Peyer's patch (tissue), 4 donors: Measurements from ENCODE around the gene LTBR. TPM values are rescaled to one million over a fixed set of nuclear protein-coding genes. Genes with fewer than 3 reads are reported as not detected.

ENCODE experiments used
- DNase-seq, 3 donors: peaks; one replicate each; pipeline ENCODE4 v3.0.0-alpha.2; 2017 to 2019
- H3K27ac ChIP-seq, 4 donors: fragments of 200-600 bp; sonication (generic); one replicate each; pipeline ENCODE4 v1.5.1; 2016 to 2019
- H3K27me3 ChIP-seq, 2 donors: fragments of 200-600 bp; sonication (generic); one replicate each; pipeline ENCODE4 v1.5.1; 2019
- H3K36me3 ChIP-seq, 3 donors: fragments of 200-600 bp; sonication (generic); one replicate each; pipeline ENCODE4 v1.5.1; 2016 to 2019
- H3K4me1 ChIP-seq, 4 donors: fragments of 200-600 bp; sonication (generic); one replicate each; pipeline ENCODE4 v1.5.1; 2016 to 2019
- H3K4me3 ChIP-seq, 4 donors: fragments of 200-600 bp; sonication (generic); 1 replicate in 3 of 4; 2 replicates in 1 of 4; pipeline ENCODE4 v1.5.1; 2016 to 2019; ENCODE audit warnings: mild to moderate bottlenecking in 1 of 4
- H3K9me3 ChIP-seq, 4 donors: fragments of 200-600 bp; sonication (generic); one replicate each; pipeline ENCODE4 v1.5.1; 2016 to 2019; ENCODE audit warnings: mild to moderate bottlenecking in 1 of 4
- POLR2A ChIP-seq, 2 donors: fragments of 450-650 bp; IDR thresholded peaks; one replicate each; pipeline ENCODE4 v1.5.1; 2017; ENCODE audit warnings: antibody characterized with exemption in 2 of 2, mild to moderate bottlenecking in 2 of 2, moderate library complexity in 2 of 2
- total RNA-seq, 4 donors: library from RNA; depleted of rRNA; stranded (reverse); fragments of >200 nt; gene quantifications; one replicate each; pipeline ENCODE4 v1.1.0, GENCODE V29; 2016
- TF ChIP-seq, protein P1 (sequence below), 6 experiments: fragments of 450-650 bp in 4 of 6; fragments of 200-600 bp in 2 of 6; sonication (generic) in 1 of 6; IDR thresholded peaks; one replicate each; pipeline ENCODE4 v1.5.1; 2017 to 2019; ENCODE audit warnings: antibody characterized with exemption in 6 of 6, mild to moderate bottlenecking in 3 of 6, moderate library complexity in 1 of 6

The LTBR gene
- 100 to 1,000 TPM; 113 to 313 (median 294) TPM for total RNA-seq

DNA sequence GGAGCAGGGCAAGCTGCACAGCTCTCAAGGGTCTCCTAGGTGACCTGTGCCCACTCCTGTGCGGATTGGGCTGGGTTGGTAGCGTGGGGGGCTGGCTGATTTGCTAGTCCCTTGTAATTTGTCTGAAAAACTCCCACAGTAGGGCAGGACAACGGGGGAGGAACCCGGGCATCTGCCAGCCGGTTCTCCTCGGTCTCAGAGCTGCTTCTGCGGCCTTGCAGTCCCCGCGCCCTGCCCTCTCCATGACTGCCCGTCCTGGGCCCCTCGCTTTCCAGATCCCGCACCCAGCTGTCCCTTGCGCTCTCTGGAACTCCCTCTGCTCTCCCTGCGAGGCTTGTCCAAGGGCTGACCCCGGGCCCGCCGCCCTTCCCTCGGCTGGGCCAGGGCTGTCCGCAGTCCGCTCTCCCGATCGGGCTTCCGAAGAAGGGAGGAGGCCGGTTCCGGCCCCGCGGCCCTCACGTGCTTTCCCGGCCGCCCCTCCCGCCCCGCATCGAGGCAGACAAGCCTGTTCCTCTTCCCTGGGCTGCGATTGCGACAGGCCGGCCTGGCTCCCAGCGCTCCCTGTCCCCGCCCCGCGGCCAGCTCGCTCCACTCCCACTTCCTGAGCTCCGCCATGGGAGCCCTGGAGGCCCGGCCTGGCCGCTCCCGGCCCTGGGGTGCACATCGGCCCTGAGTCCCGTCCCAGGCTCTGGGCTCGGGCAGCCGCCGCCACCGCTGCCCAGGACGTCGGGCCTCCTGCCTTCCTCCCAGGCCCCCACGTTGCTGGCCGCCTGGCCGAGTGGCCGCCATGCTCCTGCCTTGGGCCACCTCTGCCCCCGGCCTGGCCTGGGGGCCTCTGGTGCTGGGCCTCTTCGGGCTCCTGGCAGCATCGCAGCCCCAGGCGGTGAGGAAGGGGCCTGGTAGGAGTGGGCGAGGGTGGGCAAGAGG, at the start of gene LTBR:
TSS of gene LTBR (plus strand) at position 591 of the 927 bp plus-strand sequence. CDS start at position 788, 197 bp downstream.
- TF ChIP-seq POLR2A (IDR thresholded peaks at IDR 0.05), result peak; percentile 82 to 95
- TF ChIP-seq, protein P1, sequence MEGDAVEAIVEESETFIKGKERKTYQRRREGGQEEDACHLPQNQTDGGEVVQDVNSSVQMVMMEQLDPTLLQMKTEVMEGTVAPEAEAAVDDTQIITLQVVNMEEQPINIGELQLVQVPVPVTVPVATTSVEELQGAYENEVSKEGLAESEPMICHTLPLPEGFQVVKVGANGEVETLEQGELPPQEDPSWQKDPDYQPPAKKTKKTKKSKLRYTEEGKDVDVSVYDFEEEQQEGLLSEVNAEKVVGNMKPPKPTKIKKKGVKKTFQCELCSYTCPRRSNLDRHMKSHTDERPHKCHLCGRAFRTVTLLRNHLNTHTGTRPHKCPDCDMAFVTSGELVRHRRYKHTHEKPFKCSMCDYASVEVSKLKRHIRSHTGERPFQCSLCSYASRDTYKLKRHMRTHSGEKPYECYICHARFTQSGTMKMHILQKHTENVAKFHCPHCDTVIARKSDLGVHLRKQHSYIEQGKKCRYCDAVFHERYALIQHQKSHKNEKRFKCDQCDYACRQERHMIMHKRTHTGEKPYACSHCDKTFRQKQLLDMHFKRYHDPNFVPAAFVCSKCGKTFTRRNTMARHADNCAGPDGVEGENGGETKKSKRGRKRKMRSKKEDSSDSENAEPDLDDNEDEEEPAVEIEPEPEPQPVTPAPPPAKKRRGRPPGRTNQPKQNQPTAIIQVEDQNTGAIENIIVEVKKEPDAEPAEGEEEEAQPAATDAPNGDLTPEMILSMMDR (IDR thresholded peaks at IDR 0.05), result peak in 2 of 6 experiments; percentile 5 to 38
- peaks cover 0 to 27% (median 0%) of the 10 kb centered on the region in 3 donors for H3K36me3 ChIP-seq
- peak; percentile 55 to 97 (median 95) for DNase-seq
- peak within 1 kb of the TSS; percentile 77 to 93 (median 90) for H3K27ac ChIP-seq
- H3K9me3 ChIP-seq, result no peaks in the 10 kb centered on the region
- H3K4me1 ChIP-seq, result peaks cover 3 to 45% (median 9%) of the 10 kb centered on the region in 4 donors
- H3K4me3 ChIP-seq, result peak within 1 kb of the TSS; percentile 38 to 85 (median 76)
- H3K27me3 ChIP-seq, result no peaks in the 10 kb centered on the region

DNA sequence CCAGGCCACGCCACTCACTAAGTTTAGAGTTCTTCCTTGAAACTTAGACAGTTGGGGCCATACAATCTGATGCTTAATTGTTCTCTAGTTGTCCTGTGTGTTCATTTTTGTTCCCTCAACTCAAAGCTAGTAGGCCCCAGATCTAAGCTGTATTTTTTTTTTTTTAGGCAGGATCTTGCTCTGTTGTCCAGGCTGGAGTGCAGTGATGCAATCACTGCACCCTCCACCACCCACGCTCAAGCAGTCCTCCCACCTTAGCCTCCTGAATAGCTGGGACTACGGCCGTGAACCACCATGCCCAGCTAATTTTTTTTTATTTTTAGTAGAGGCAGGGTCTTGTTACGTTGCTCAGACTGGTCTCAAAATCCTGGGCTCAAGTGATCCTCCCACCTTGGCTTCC, 49.6 kb upstream of the LTBR start:
- Histone ChIP-seq H3K27me3 (no peaks in the 10 kb centered on the region), H3K4me3 (peak overlapping the region in 2 of 4 donors; percentile 85 to 97), H3K27ac (peak overlapping the region; percentile 84 to 100 (median 97)), H3K9me3 (no peaks in the 10 kb centered on the region), H3K4me1 (peaks cover 0 to 66% (median 35%) of the 10 kb centered on the region in 4 donors), H3K36me3 (peaks cover 0 to 55% (median 0%) of the 10 kb centered on the region in 3 donors)
- TF ChIP-seq POLR2A (IDR thresholded peaks at IDR 0.05), result no peak
- TF ChIP-seq, protein P1 (IDR thresholded peaks at IDR 0.05), result no peak
- no peak for DNase-seq

GRCh38 chr12:6334940-6335450, 49.0 kb upstream of the LTBR start:
- H3K4me1 ChIP-seq, result peaks cover 0 to 68% (median 32%) of the 10 kb centered on the region in 4 donors
- DNase-seq, result peak in 1 of 3 donors; percentile 74
- peak overlapping the region in 3 of 4 donors; percentile 29 to 97 (median 85) for H3K4me3 ChIP-seq
- H3K9me3 ChIP-seq, result no peaks in the 10 kb centered on the region
- H3K36me3 ChIP-seq, result peaks cover 0 to 48% (median 0%) of the 10 kb centered on the region in 3 donors
- TF ChIP-seq, protein P1 (IDR thresholded peaks at IDR 0.05), result no peak
- no peak for TF ChIP-seq POLR2A (IDR thresholded peaks at IDR 0.05)
- H3K27me3 ChIP-seq, result no peaks in the 10 kb centered on the region
- H3K27ac ChIP-seq, result peak overlapping the region; percentile 84 to 100 (median 97)

GRCh38 chr12:6335451-6336078, 48.4 kb upstream of the LTBR start:
- TF ChIP-seq, protein P1 (IDR thresholded peaks at IDR 0.05), result peak; percentile 34 to 74 (median 53)
- TF ChIP-seq POLR2A (IDR thresholded peaks at IDR 0.05), result peak in 1 of 2 donors; percentile 59
- Histone ChIP-seq H3K36me3 (peaks cover 0 to 43% (median 0%) of the 10 kb centered on the region in 3 donors), H3K27ac (peak overlapping the region; percentile 84 to 100 (median 97)), H3K4me3 (peak overlapping the region; percentile 14 to 97 (median 57)), H3K27me3 (no peaks in the 10 kb centered on the region), H3K9me3 (no peaks in the 10 kb centered on the region), H3K4me1 (peaks cover 0 to 68% (median 30%) of the 10 kb centered on the region in 4 donors)
- DNase-seq, result peak; percentile 84 to 93 (median 87)
